Loucy (cell line): ENCODE data around the gene SCMH1.

ENCODE experiments used
- H2AFZ ChIP-seq: fragments of 200-600 bp; sonication (generic); 2 replicates; pipeline ENCODE4 v1.6.0; 2016; ENCODE audit warnings: antibody characterized with exemption, mild to moderate bottlenecking, low read length, moderate library complexity
- H3F3A ChIP-seq: fragments of 200-600 bp; 2 replicates; pipeline ENCODE4 v1.6.0; 2016; ENCODE audit warnings: antibody characterized with exemption, low read depth, mild to moderate bottlenecking
- H3K27me3 ChIP-seq: fragments of 200-600 bp; sonication (generic); 2 replicates; pipeline ENCODE4 v1.6.1; 2014; ENCODE audit warnings: low read length, mild to moderate bottlenecking; ENCODE audit not compliant: insufficient read depth, poor library complexity, severe bottlenecking
- H3K36me3 ChIP-seq: fragments of 200-600 bp; sonication (generic); 2 replicates; pipeline ENCODE4 v1.6.1; 2016; ENCODE audit warnings: low read length; ENCODE audit not compliant: insufficient read depth
- H3K4me1 ChIP-seq: fragments of 200-600 bp; sonication (generic); 2 replicates; pipeline ENCODE4 v1.5.1; 2014; ENCODE audit warnings: low read length, mild to moderate bottlenecking; ENCODE audit not compliant: insufficient read depth, poor library complexity, severe bottlenecking
- H3K4me2 ChIP-seq: fragments of 200-600 bp; sonication (generic); 2 replicates; pipeline ENCODE4 v1.6.0; 2014; ENCODE audit warnings: antibody characterized with exemption, low read length, low read depth, mild to moderate bottlenecking; ENCODE audit not compliant: poor library complexity, severe bottlenecking
- H3K4me3 ChIP-seq: fragments of 200-600 bp; sonication (generic); 2 replicates; pipeline ENCODE4 v1.5.1; 2014; ENCODE audit warnings: low read length, mild to moderate bottlenecking, mixed read lengths; ENCODE audit not compliant: poor library complexity, severe bottlenecking
- H3K79me2 ChIP-seq: fragments of 200-600 bp; sonication (generic); 2 replicates; pipeline ENCODE4 v1.6.1; 2014; ENCODE audit warnings: low read length; ENCODE audit not compliant: insufficient read depth
- H3K9ac ChIP-seq: fragments of 200-600 bp; sonication (generic); 2 replicates; pipeline ENCODE4 v1.6.0; 2014; ENCODE audit warnings: mild to moderate bottlenecking, low read depth, low read length, moderate library complexity; ENCODE audit not compliant: poor library complexity, severe bottlenecking
- H3K9me2 ChIP-seq: fragments of 200-600 bp; sonication (generic); replicated peaks from 2 replicates; pipeline ENCODE4 v1.6.1; 2016; ENCODE audit warnings: low read depth, low read length, mixed read lengths
- H3K9me3 ChIP-seq: fragments of 200-600 bp; sonication (generic); 2 replicates; pipeline ENCODE4 v1.6.1; 2014; ENCODE audit warnings: mild to moderate bottlenecking, antibody characterized with exemption, low read length, low read depth; ENCODE audit not compliant: insufficient read depth
- H4K20me1 ChIP-seq: fragments of 200-600 bp; sonication (generic); 2 replicates; pipeline ENCODE4 v1.6.0; 2014; ENCODE audit warnings: antibody characterized with exemption, low read length, mild to moderate bottlenecking; ENCODE audit not compliant: insufficient read depth, poor library complexity, severe bottlenecking
- EZH2phosphoT487 ChIP-seq: fragments of 200-600 bp; IDR thresholded peaks from 2 replicates; pipeline ENCODE4 v1.6.1; 2018; ENCODE audit warnings: antibody characterized with exemption, mild to moderate bottlenecking, moderate library complexity, borderline replicate concordance
- TF ChIP-seq, protein P1 (sequence below): fragments of 200-600 bp; sonication (generic); conservative IDR thresholded peaks from 2 replicates; pipeline ENCODE4 v1.5.1; 2014; ENCODE audit warnings: mild to moderate bottlenecking, antibody characterized with exemption, low read length

SCMH1 gene

DNA sequence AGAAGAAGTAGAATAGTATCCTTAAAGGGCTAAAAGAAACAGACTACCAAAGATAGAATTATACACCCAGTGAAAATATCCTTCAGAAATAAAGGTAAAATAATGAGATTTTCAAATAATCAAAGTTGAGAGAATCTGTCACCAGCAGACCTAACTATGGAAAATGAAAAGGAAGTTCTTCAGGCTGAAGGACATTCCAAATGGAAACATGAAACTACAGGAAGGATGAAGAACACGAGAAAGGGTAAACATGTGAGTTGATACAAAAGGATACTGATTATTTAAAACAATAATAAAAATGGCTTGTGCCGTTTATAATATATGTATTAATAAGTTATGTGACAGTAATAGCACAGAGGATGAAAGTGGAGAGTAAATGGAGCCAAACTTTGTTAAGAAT is 163.5 kb downstream of the SCMH1 start:
- Histone ChIP-seq H3K4me2 (no peak overlapping the region), H3K9ac (no peak overlapping the region), H3K79me2 (peaks cover 10% of the 10 kb centered on the region; the same call in 1 of the 2 replicates), H3K4me1 (no peaks in the 10 kb centered on the region), H3F3A (no peaks in the 10 kb centered on the region), H3K36me3 (peaks cover 33% of the 10 kb centered on the region), H3K9me2 (no peaks in the 10 kb centered on the region), H3K4me3 (no peak overlapping the region), H3K27me3 (no peaks in the 10 kb centered on the region), H2AFZ (no peak overlapping the region), H3K9me3 (0 out of 2 replicates have a peak, but pooled peaks cover 6% of the 10 kb centered on the region), H4K20me1 (no peaks in the 10 kb centered on the region)
- TF ChIP-seq EZH2phosphoT487 = no peak
- TF ChIP-seq, protein P1, sequence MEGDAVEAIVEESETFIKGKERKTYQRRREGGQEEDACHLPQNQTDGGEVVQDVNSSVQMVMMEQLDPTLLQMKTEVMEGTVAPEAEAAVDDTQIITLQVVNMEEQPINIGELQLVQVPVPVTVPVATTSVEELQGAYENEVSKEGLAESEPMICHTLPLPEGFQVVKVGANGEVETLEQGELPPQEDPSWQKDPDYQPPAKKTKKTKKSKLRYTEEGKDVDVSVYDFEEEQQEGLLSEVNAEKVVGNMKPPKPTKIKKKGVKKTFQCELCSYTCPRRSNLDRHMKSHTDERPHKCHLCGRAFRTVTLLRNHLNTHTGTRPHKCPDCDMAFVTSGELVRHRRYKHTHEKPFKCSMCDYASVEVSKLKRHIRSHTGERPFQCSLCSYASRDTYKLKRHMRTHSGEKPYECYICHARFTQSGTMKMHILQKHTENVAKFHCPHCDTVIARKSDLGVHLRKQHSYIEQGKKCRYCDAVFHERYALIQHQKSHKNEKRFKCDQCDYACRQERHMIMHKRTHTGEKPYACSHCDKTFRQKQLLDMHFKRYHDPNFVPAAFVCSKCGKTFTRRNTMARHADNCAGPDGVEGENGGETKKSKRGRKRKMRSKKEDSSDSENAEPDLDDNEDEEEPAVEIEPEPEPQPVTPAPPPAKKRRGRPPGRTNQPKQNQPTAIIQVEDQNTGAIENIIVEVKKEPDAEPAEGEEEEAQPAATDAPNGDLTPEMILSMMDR = no peak

DNA sequence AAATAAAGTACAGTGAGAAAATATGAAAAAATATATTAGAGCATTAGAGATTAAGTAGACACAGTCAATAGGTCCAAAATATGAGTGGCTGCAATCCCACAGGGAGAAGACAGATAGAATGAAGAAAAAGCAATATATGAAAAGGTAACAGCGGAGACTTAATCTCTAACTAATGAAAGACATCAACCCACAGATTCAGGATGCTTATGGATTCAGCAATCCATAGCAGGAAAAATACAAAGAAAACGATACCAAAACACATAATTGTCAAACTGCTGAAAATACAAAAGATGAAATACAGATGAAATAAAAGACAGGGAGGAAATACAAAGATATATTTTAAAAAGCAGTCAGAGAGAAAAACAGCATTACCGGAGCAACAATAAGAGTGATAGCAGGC is 163.9 kb downstream of the SCMH1 start:
- no peaks in the 10 kb centered on the region for H3F3A ChIP-seq
- no peaks in the 10 kb centered on the region for H3K27me3 ChIP-seq
- no peak overlapping the region for H3K9ac ChIP-seq
- H4K20me1 ChIP-seq = no peaks in the 10 kb centered on the region
- peaks cover 36% of the 10 kb centered on the region for H3K36me3 ChIP-seq
- no peak overlapping the region for H3K4me3 ChIP-seq
- H3K9me3 ChIP-seq = 0 out of 2 replicates have a peak, but pooled peaks cover 6% of the 10 kb centered on the region
- no peak overlapping the region for H2AFZ ChIP-seq
- no peak overlapping the region for H3K4me2 ChIP-seq
- TF ChIP-seq, protein P1 = no peak
- no peaks in the 10 kb centered on the region for H3K9me2 ChIP-seq
- H3K79me2 ChIP-seq = peaks cover 10% of the 10 kb centered on the region; the same call in 1 of the 2 replicates
- no peaks in the 10 kb centered on the region for H3K4me1 ChIP-seq

DNA sequence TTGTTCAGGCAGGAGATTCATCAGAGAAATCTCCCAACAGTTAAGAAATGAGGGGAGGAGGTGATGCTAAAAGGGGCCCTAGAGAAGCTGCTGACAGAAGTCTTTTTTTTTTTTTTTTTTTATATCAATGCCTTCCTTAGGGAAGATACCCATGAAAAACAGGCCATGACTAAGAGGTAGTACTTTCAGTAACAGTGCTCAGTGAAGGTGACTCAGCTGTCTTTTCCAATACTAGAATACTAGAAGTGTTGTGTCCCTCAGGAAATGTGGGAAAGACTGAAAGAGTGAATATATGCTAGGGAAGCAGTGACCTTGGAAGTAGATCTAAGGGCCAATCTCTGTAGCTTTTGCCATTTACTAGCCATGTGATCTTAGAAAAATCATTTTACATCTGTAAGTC is 168.1 kb downstream of the SCMH1 start:
- H3K4me2 ChIP-seq = no peak overlapping the region
- H3K27me3 ChIP-seq = no peaks in the 10 kb centered on the region
- no peaks in the 10 kb centered on the region for H3F3A ChIP-seq
- no peak overlapping the region for H3K9ac ChIP-seq
- H3K79me2 ChIP-seq = no peaks in the 10 kb centered on the region
- H4K20me1 ChIP-seq = no peaks in the 10 kb centered on the region
- TF ChIP-seq, protein P1 = no peak
- no peak for TF ChIP-seq EZH2phosphoT487
- no peaks in the 10 kb centered on the region for H3K9me2 ChIP-seq
- H3K4me3 ChIP-seq = no peak overlapping the region
- H2AFZ ChIP-seq = no peak overlapping the region
- peaks cover 53% of the 10 kb centered on the region; the same call in 1 of the 2 replicates for H3K36me3 ChIP-seq
- H3K9me3 ChIP-seq = 0 out of 2 replicates have a peak, but pooled peaks cover 6% of the 10 kb centered on the region
- H3K4me1 ChIP-seq = no peaks in the 10 kb centered on the region
